HFFc6 (cell line): ENCODE data around the gene GRP. TPM values are rescaled to one million over a fixed set of nuclear protein-coding genes. Genes with fewer than 3 reads are reported as not detected.

Source experiments
- DNase-seq: peaks from one replicate; pipeline ENCODE4 v3.0.0-alpha.2; 2018
- H3K27ac Mint-ChIP-seq: 2 replicates; pipeline ENCODE4 v1.8.0; 2020; ENCODE audit warnings: mild to moderate bottlenecking, mixed read lengths
- H3K27me3 Mint-ChIP-seq: 2 replicates; pipeline ENCODE4 v1.8.0; 2021; ENCODE audit warnings: mild to moderate bottlenecking, moderate library complexity, mixed read lengths; ENCODE audit not compliant: insufficient read depth
- H3K36me3 Mint-ChIP-seq: 2 replicates; pipeline ENCODE4 v1.8.0; 2021; ENCODE audit warnings: low read depth, mixed read lengths
- H3K4me1 Mint-ChIP-seq: 2 replicates; pipeline ENCODE4 v1.8.0; 2020; ENCODE audit warnings: low read depth, mixed read lengths
- H3K4me3 Mint-ChIP-seq: 2 replicates; pipeline ENCODE4 v1.8.0; 2020; ENCODE audit warnings: mild to moderate bottlenecking, moderate library complexity, mixed read lengths
- H3K9me3 Mint-ChIP-seq: 2 replicates; pipeline ENCODE4 v1.8.0; 2020; ENCODE audit warnings: mild to moderate bottlenecking, mixed read lengths
- CTCF ChIP-seq: fragments of 200-600 bp; sonication (generic); IDR thresholded peaks from 2 replicates; pipeline ENCODE4 v1.5.0; 2021; ENCODE audit warnings: antibody characterized with exemption, mild to moderate bottlenecking
- total RNA-seq, 6 experiments: library from RNA; stranded (reverse); fragmentation: NEBNext Ultra II Directional; extraction: Animal tissue kit (Norgen Biotek cat#: 25700); gene quantifications; 2 replicates in 1 of 6; 3 replicates in 5 of 6; pipeline ENCODE4 v1.2.3, GENCODE V29; 2021

Gene GRP
- total RNA-seq, 6 experiments from 2014 or later, result not detected

GRCh38 chr18:59189008-59189407 lies 30.9 kb upstream of the GRP start:
- Mint-ChIP-seq H3K27me3 (peaks cover 11% of the 10 kb centered on the region), H3K36me3 (peaks cover 5% of the 10 kb centered on the region), H3K27ac (no peak overlapping the region), H3K9me3 (peaks cover 9% of the 10 kb centered on the region), H3K4me3 (no peak overlapping the region), H3K4me1 (peaks cover 34% of the 10 kb centered on the region)
- no peak for DNase-seq
- no peak for TF ChIP-seq CTCF

- Mint-ChIP-seq H3K36me3 (peaks cover 5% of the 10 kb centered on the region), H3K27me3 (peaks cover 9% of the 10 kb centered on the region), H3K4me3 (no peak overlapping the region), H3K27ac (no peak overlapping the region), H3K4me1 (peaks cover 34% of the 10 kb centered on the region), H3K9me3 (peaks cover 9% of the 10 kb centered on the region)
- DNase-seq, result peak; percentile 21
- TF ChIP-seq CTCF, result no peak
Observed at GRCh38 chr18:59189746-59190145, 30.2 kb upstream of the GRP start.

- DNase-seq, result no peak
- H3K27ac Mint-ChIP-seq, result no peak overlapping the region
- H3K9me3 Mint-ChIP-seq, result no peaks in the 10 kb centered on the region
- H3K36me3 Mint-ChIP-seq, result no peaks in the 10 kb centered on the region
- H3K4me3 Mint-ChIP-seq, result no peak overlapping the region
- no peak for TF ChIP-seq CTCF
- H3K4me1 Mint-ChIP-seq, result peaks cover 10% of the 10 kb centered on the region
- peaks cover 35% of the 10 kb centered on the region for H3K27me3 Mint-ChIP-seq
Observed at GRCh38 chr18:59196161-59196725, 23.7 kb upstream of the GRP start.

GRCh38 chr18:59197636-59198035 lies 22.3 kb upstream of the GRP start:
- Mint-ChIP-seq H3K4me1 (peaks cover 5% of the 10 kb centered on the region; the same call in 1 of the 2 replicates), H3K36me3 (no peaks in the 10 kb centered on the region), H3K9me3 (no peaks in the 10 kb centered on the region), H3K27ac (no peak overlapping the region), H3K27me3 (peaks cover 35% of the 10 kb centered on the region), H3K4me3 (no peak overlapping the region)
- no peak for DNase-seq
- no peak for TF ChIP-seq CTCF

- Mint-ChIP-seq H3K27me3 (peaks cover 35% of the 10 kb centered on the region), H3K9me3 (no peaks in the 10 kb centered on the region), H3K4me1 (peaks cover 5% of the 10 kb centered on the region; the same call in 1 of the 2 replicates), H3K27ac (no peak overlapping the region), H3K36me3 (no peaks in the 10 kb centered on the region), H3K4me3 (no peak overlapping the region)
- no peak for TF ChIP-seq CTCF
- no peak for DNase-seq
Observed at GRCh38 chr18:59198215-59198614, 21.7 kb upstream of the GRP start.

GRCh38 chr18:59200787-59201186 lies 19.2 kb upstream of the GRP start:
- Mint-ChIP-seq H3K27me3 (peaks cover 32% of the 10 kb centered on the region), H3K4me1 (peaks cover 5% of the 10 kb centered on the region; the same call in 1 of the 2 replicates), H3K9me3 (no peaks in the 10 kb centered on the region), H3K36me3 (no peaks in the 10 kb centered on the region), H3K27ac (no peak overlapping the region), H3K4me3 (no peak overlapping the region)
- peak; percentile 69 for TF ChIP-seq CTCF
- DNase-seq, result peak; percentile 32
